ENCODE results near the gene ATP5PB.
A peak's percentile ranks its signal among the peaks of the same experiment; 100 is the strongest.

Gene ATP5PB

GRCh38 chr1:111475701-111476100 is 26.4 kb downstream of the ATP5PB start:
- DNase-seq (ENCODE audit: low spot score) = no peak

DNA sequence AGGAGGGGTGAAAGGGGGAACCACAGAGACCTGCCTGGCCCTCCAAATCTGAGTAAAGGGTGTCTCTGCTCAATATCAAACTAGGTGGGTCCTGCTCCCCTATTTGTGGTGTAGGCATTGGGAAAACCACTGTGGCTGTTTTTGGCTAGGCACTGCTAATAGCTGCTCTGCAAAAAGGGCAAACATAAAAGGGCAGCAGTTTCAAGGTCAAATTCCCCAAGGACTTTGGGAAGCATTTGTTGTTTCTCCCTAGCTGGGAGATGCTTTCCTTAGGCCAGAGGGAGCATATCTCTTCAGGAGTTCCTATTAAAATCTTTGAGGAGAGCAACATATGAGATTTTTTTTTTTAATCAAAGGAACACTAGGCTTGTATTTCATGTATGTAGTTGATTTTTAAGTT is 26.9 kb downstream of the ATP5PB start:
- DNase-seq (ENCODE audit: low spot score) = no peak

- no peak for DNase-seq (ENCODE audit: low spot score)
Observed at GRCh38 chr1:111476761-111477309, 27.6 kb downstream of the ATP5PB start.

GRCh38 chr1:111480674-111481073 is 31.4 kb downstream of the ATP5PB start:
- no peak for DNase-seq (ENCODE audit: low spot score)

DNA sequence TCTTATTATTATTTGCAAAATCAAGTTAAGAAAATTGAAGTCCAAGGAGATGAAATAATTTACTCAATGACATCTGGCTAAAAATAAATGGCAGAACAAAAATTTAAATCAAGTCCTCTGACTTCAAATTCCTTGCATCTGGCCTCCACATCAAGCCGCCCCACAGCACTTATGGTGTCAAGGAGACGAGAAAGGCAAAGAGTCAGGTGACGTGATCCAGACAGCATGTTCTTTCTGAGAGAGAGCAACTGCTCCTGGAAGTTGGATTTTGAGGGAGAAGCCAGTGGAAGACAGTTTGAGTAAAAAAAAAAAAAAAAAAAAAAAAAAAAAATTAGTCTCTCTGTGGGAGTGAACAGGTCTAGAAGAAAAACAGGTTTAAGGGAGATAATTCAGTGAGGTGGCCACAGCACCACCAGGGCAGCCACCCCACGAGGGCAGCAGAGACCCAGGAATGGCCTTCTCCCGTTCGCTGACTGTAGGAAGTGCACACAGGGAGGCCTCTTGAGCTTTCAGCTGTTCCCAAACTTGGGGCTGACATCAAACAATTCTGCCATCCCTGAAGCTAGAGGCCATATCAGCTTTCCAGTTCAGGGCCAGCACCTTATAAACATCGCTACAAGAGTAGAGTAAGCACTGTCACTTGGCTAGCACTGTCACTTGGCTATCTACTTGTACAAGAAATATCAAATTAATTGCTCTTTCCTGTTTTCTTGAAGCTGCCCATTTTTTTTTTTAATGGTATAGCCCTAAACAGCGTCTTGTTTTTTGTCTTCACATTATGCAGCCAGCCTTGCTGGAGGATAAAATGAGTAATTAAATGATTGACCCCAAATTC is 32.3 kb downstream of the ATP5PB start:
- DNase-seq (ENCODE audit: low spot score) = peak; percentile 89

DNA sequence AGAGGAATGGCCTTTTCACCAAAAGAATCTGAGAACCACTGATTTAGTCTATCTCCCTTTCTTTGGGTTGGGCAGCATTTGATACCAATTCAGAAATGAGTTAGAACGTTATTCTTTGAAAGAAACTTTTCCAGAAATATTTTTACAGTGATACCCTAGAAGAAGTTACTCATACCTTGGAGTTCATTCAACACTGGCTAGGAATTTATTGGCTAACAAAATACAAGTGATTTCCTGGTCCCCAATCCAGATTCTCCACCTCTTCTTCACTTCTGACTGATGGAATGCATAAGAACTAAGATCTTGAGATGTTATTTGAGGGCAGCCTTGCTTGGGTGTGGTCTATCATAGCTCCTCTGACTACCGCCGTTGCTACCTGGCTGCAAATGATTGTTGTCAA is 33.9 kb downstream of the ATP5PB start:
- DNase-seq (ENCODE audit: low spot score) = no peak

DNA sequence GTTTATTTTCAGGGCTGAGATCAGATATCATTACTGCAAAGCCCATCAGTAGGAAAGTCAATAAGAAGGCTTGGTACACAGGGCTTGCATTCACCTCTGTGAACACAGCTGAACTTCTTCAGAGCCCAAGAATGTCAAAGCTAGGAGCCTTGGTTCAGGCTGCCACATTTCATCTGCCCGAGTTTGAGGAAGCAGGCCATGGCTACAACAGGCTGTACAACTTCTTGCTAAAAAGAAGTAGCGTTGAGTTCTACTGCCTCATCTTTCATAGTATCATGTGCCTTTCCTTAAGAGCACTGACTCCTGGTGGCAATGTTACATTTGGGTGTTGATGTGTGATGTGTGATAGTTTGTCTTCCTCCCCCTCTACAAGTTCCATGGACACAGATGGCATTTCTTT is 34.6 kb downstream of the ATP5PB start:
- no peak for DNase-seq (ENCODE audit: low spot score)

DNA sequence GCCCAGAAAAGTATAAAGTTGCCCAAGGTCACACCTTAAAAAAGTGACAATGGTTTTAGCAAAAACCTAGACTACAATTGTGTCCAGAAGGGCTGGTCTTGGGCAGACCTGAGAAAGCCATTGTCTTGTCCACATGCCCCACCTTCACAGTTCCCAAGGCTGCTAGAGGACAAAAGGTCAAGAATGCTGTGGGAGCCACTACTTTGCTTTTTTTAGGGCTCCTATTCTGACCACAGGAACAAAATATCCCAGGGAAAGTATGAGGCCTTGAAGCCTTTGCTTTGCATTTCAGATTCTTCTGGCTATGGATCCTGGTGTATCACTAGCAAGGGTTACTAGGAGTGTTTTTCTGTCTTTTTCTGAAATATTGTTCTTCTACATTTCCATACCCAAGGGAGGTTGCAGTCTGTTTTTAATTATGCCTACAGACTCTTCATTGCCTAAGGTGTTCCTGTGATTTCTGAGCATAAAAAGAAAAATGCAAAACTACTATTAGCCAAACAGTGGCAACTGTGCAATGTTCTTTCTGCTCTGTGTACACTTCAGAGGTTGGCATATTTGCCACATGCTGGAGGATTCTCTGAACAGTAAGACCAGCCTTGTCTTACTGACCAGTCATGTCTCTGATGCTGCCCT is 35.2 kb downstream of the ATP5PB start:
- DNase-seq (ENCODE audit: low spot score) = no peak

- no peak for DNase-seq (ENCODE audit: low spot score)
Observed at GRCh38 chr1:111486431-111486830, 37.2 kb downstream of the ATP5PB start.

DNA sequence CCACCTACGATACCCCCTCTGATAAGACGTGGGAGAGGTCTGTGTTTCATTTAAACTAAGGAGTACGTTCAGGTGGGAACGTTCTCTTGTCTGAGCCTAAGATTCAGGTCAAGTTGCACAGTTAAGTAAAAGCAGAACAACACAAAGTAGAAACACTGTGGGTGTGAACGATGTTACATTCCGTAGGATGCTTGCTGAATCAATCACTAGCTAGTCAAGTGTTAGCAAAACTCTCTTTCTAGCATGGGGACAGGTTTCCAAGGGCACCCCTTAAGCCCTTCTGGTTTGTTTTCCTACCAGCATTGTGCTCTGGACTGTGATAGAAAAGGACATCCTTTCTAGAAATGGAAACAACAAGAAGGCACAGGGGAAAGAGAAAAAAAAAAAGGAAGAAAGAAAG is 37.9 kb downstream of the ATP5PB start:
- DNase-seq (ENCODE audit: low spot score) = no peak

GRCh38 chr1:111488669-111489068 is 39.4 kb downstream of the ATP5PB start:
- DNase-seq (ENCODE audit: low spot score) = no peak

- DNase-seq (ENCODE audit: low spot score) = peak; percentile 84
Observed at GRCh38 chr1:111489604-111490003, 40.3 kb downstream of the ATP5PB start.

GRCh38 chr1:111490220-111490619 is 41.0 kb downstream of the ATP5PB start:
- no peak for DNase-seq (ENCODE audit: low spot score)

- DNase-seq (ENCODE audit: low spot score) = no peak
Observed at GRCh38 chr1:111491070-111491469, 41.8 kb downstream of the ATP5PB start.

DNA sequence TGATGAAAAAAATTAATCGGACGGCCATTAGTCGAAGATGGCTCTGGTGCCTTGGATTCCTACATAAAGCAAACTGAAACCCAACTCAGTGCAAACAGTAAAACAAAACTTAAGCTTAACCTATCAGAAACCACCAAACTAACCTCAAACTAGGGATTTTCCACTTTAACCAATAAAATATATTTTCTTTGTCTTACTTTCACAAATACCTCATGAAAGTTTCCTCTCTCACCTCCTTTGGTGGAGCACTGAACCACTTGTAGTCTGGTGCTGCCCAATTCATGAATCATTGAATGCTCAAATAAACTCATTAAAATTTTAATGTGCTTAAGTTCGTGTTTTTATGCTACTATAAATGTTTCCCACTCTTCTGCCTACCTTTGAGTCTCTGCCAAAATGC is 47.1 kb downstream of the ATP5PB start:
- no peak for DNase-seq (ENCODE audit: low spot score)

DNA sequence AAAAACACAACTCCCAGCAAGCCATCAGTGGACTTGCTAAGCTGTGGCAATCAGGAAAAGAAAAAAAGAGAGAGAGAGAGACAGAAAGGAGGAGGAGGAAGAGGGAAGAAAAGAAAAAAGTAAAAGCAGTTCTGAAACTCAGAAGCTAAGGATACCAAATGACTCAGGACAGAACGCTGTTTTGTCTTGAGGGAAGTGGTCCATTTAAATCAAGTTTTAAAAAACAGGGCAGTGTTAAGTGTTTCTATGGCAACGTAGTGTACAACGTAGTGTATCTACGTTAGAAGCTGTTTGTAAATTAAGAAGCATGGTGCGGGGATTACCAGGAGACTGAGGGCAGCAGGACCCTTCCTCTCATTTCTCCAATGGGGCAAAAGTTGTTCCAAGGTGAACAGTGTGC is 48.3 kb downstream of the ATP5PB start:
- DNase-seq (ENCODE audit: low spot score) = no peak

GRCh38 chr1:111499026-111499785 is 49.9 kb downstream of the ATP5PB start:
- peak; percentile 91 for DNase-seq (ENCODE audit: low spot score)

DNA sequence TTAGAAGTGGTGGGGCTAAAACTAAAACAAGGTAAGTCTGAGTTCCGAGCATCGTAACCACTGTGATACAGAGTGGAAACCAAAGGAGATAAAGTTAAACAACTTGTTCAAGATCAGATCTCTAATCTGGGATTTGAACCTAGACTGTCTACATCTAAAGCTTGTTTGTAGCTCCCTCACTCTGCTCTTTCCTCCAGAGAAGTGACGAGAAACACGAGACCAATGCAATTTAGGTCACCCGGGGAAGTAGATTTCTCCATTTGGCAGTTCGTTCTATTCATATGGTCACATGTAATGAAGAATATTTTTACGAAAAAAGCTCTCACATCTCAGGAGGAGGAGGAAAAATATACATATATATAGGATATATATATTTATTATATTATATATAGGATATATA is 52.4 kb downstream of the ATP5PB start:
- DNase-seq (ENCODE audit: low spot score) = no peak

DNA sequence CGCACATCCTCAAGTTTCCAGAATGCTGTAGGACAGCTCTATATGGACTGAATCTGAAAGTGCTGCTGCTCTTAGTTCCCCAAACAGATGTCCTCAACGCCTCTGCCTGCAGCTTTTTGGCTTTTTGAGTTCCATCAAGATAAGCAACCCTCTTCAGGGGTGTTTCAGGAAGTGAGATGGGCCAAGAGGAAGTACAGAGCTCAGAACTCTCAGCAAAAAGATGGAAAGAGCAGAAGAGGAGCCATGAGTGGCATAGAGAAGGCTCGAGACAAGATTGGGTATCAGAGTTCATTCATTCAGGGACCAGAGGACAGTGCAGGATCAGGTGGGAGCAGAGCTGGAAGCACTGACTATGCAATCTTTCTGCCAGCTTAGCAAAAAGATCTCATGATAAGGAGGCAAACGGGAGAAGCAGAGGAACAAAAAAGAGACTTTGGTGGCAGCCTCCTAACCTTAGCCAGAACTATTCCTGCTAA is 54.4 kb downstream of the ATP5PB start, which contains the start of the genes ADORA3 and TMIGD3:
ADORA3 (minus strand) TSS at position 49 of the 476 bp plus-strand sequence. CDS start 279 bp downstream, outside the sequence.
TMIGD3 (minus strand) TSS at position 49 of the 476 bp plus-strand sequence. CDS start 279 bp downstream, outside the sequence.
- peak; percentile 84 for DNase-seq (ENCODE audit: low spot score)

GRCh38 chr1:111504097-111504496 is 54.8 kb downstream of the ATP5PB start:
- DNase-seq (ENCODE audit: low spot score) = no peak

DNA sequence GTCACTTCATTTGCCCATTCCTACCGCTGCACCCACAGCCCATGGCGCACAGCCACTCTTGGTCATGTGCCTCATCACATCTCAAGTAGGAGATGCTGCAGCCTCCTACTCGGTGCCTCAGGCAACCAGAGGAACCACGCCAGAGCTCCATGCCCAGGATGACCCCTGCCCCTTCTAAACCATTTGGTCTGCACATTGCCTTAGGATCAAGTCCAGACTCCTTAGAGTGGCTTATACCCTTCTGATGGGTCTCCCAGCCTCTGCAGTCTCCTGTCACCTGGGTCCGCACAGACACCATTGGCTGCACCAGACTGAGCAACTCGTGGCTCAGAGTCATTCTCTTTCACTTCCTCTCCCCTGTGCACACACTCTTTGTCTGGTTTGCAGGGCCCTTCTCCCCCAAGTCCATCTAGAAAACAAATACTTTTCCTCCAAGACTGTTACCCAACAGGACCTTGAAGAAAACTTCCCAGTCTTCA is 56.4 kb downstream of the ATP5PB start:
- peak; percentile 79 for DNase-seq (ENCODE audit: low spot score)

GRCh38 chr1:111506561-111506960 is 57.3 kb downstream of the ATP5PB start:
- DNase-seq (ENCODE audit: low spot score) = no peak
